Stimulated activated CD8-positive, alpha-beta memory T cell treated with anti-CD3 and anti-CD28 coated beads, Interleukin-2, amount 100 ng/mL, for 1 hour (primary cell): ENCODE results near the gene NSD2.

Experiments used
- DNase-seq, 2 donors: peaks; one replicate each; pipeline ENCODE4 v3.0.0-alpha.2; 2020; ENCODE audit warnings: low read depth in 2 of 2

The NSD2 gene

GRCh38 chr4:1970926-1971325, 99.7 kb downstream of the NSD2 start:
- no peak for DNase-seq

GRCh38 chr4:1971456-1972200, 100.4 kb downstream of the NSD2 start:
- no peak for DNase-seq

- DNase-seq, result no peak
These were observed 101.2 kb downstream of the NSD2 start for GRCh38 chr4:1972414-1972813.

GRCh38 chr4:1973218-1973617, 102.0 kb downstream of the NSD2 start:
- no peak for DNase-seq

- no peak for DNase-seq
These were observed 102.5 kb downstream of the NSD2 start for GRCh38 chr4:1973661-1974060.

- no peak for DNase-seq
These were observed 103.6 kb downstream of the NSD2 start for GRCh38 chr4:1974840-1975239.

- no peak for DNase-seq
These were observed 104.2 kb downstream of the NSD2 start for GRCh38 chr4:1975391-1975801.

- no peak for DNase-seq
These were observed 104.7 kb downstream of the NSD2 start for GRCh38 chr4:1975880-1976279.

GRCh38 chr4:1976416-1977352, 105.5 kb downstream of the NSD2 start:
- DNase-seq, result no peak

GRCh38 chr4:1978226-1978625, 107.0 kb downstream of the NSD2 start:
- DNase-seq, result no peak

- no peak for DNase-seq
These were observed 107.7 kb downstream of the NSD2 start for GRCh38 chr4:1978741-1979476.

- no peak for DNase-seq
These were observed 108.4 kb downstream of the NSD2 start for GRCh38 chr4:1979477-1980196.

- no peak for DNase-seq
These were observed 109.4 kb downstream of the NSD2 start for GRCh38 chr4:1980561-1981041.

GRCh38 chr4:1981251-1982058, 110.3 kb downstream of the NSD2 start:
- no peak for DNase-seq

GRCh38 chr4:1982124-1983052, 111.2 kb downstream of the NSD2 start:
- DNase-seq, result no peak

GRCh38 chr4:1983053-1983845, 112.1 kb downstream of the NSD2 start:
- DNase-seq, result no peak

- DNase-seq, result no peak
These were observed 112.7 kb downstream of the NSD2 start for GRCh38 chr4:1983846-1984405.
